Right lobe of liver (tissue), 4 donors: ENCODE results near the gene ZRANB3.

Experiments
- POLR2A ChIP-seq: fragments of 450-650 bp; IDR thresholded peaks from one replicate; pipeline ENCODE4 v1.6.1; 2017; ENCODE audit warnings: antibody characterized with exemption, mild to moderate bottlenecking
- TF ChIP-seq, protein P1 (sequence below), 4 donors: fragments of 200-600 bp in 3 of 4; fragments of 450-650 bp in 1 of 4; IDR thresholded peaks; one replicate each; pipeline versions ENCODE4 v1.5.1 to v1.8.0; 2016 to 2022; ENCODE audit warnings: antibody characterized with exemption in 4 of 4, mild to moderate bottlenecking in 2 of 4
- donor health status: DM: no; HTN: no; CAD: no.
- donor health status: DM: no; HTN: no; CAD: no.
- donor health status: DM: no; HTN: yes; CAD: no.

DNA sequence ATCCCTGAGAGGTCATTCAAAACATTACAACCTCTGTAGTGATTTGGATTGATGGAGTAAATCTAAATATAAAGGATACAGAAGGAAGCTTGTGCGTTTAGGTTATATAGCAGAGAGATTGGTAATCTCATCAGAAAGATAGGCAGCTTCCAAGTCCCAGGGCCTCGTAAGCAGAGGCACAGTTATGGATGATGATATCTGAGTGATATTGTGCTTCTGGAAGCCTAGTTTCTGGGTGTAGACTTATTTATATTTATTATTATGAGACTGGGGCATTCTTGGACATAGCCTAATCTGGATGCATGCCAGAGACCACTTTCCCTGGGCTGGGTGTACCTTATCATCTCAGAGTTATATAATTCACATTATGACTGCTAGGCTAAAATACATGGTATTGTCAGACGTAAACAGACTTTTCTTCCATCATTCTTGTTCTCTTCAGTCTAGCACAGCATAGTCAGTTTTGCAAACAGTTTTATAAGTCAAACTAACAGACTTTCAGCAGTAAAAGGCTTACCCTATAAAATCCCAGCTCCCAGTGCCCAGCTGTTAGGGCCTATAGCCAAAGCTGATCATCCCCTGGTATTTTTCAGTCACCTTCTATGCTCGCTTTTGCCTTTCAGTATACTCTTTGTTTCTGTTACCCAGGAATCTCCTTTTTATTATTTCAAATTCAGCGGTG is 431.1 kb downstream of the ZRANB3 start:
- no peak for TF ChIP-seq POLR2A
- TF ChIP-seq, protein P1, sequence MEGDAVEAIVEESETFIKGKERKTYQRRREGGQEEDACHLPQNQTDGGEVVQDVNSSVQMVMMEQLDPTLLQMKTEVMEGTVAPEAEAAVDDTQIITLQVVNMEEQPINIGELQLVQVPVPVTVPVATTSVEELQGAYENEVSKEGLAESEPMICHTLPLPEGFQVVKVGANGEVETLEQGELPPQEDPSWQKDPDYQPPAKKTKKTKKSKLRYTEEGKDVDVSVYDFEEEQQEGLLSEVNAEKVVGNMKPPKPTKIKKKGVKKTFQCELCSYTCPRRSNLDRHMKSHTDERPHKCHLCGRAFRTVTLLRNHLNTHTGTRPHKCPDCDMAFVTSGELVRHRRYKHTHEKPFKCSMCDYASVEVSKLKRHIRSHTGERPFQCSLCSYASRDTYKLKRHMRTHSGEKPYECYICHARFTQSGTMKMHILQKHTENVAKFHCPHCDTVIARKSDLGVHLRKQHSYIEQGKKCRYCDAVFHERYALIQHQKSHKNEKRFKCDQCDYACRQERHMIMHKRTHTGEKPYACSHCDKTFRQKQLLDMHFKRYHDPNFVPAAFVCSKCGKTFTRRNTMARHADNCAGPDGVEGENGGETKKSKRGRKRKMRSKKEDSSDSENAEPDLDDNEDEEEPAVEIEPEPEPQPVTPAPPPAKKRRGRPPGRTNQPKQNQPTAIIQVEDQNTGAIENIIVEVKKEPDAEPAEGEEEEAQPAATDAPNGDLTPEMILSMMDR (IDR thresholded peaks at IDR 0.05): no peak
